HFFc6 (cell line): ENCODE results near the gene STK32A. TPM values are rescaled to one million over a fixed set of nuclear protein-coding genes. Genes with fewer than 3 reads are reported as not detected.

Experiments used
- DNase-seq: peaks from one replicate; pipeline ENCODE4 v3.0.0-alpha.2; 2018
- H3K27ac Mint-ChIP-seq: 2 replicates; pipeline ENCODE4 v1.8.0; 2020; ENCODE audit warnings: mild to moderate bottlenecking, mixed read lengths
- H3K27me3 Mint-ChIP-seq: 2 replicates; pipeline ENCODE4 v1.8.0; 2021; ENCODE audit warnings: mild to moderate bottlenecking, moderate library complexity, mixed read lengths; ENCODE audit not compliant: insufficient read depth
- H3K36me3 Mint-ChIP-seq: 2 replicates; pipeline ENCODE4 v1.8.0; 2021; ENCODE audit warnings: low read depth, mixed read lengths
- H3K4me1 Mint-ChIP-seq: 2 replicates; pipeline ENCODE4 v1.8.0; 2020; ENCODE audit warnings: low read depth, mixed read lengths
- H3K4me3 Mint-ChIP-seq: 2 replicates; pipeline ENCODE4 v1.8.0; 2020; ENCODE audit warnings: mild to moderate bottlenecking, moderate library complexity, mixed read lengths
- H3K9me3 Mint-ChIP-seq: 2 replicates; pipeline ENCODE4 v1.8.0; 2020; ENCODE audit warnings: mild to moderate bottlenecking, mixed read lengths
- CTCF ChIP-seq: fragments of 200-600 bp; sonication (generic); IDR thresholded peaks from 2 replicates; pipeline ENCODE4 v1.5.0; 2021; ENCODE audit warnings: antibody characterized with exemption, mild to moderate bottlenecking
- total RNA-seq, 6 experiments: library from RNA; stranded (reverse); fragmentation: NEBNext Ultra II Directional; extraction: Animal tissue kit (Norgen Biotek cat#: 25700); gene quantifications; 2 replicates in 1 of 6; 3 replicates in 5 of 6; pipeline ENCODE4 v1.2.3, GENCODE V29; 2021

Gene STK32A
- total RNA-seq, 6 experiments from 2014 or later = 0.21 to 1.4 (median 0.91) TPM

GRCh38 chr5:147216552-147217154, 18.2 kb upstream of the STK32A start:
- Mint-ChIP-seq H3K27ac (no peak overlapping the region), H3K9me3 (no peaks in the 10 kb centered on the region), H3K4me3 (no peak overlapping the region), H3K4me1 (no peaks in the 10 kb centered on the region), H3K36me3 (no peaks in the 10 kb centered on the region), H3K27me3 (peaks cover 4% of the 10 kb centered on the region)
- peak; percentile 6 for DNase-seq
- TF ChIP-seq CTCF = no peak

- no peaks in the 10 kb centered on the region for H3K9me3 Mint-ChIP-seq
- no peaks in the 10 kb centered on the region for H3K36me3 Mint-ChIP-seq
- H3K4me3 Mint-ChIP-seq = no peak overlapping the region
- H3K4me1 Mint-ChIP-seq = no peaks in the 10 kb centered on the region
- no peak overlapping the region for H3K27ac Mint-ChIP-seq
- no peaks in the 10 kb centered on the region; the same call in 1 of the 2 replicates for H3K27me3 Mint-ChIP-seq
- DNase-seq = no peak
- TF ChIP-seq CTCF = no peak
These were observed 11.5 kb upstream of the STK32A start for GRCh38 chr5:147223343-147223742.

GRCh38 chr5:147223948-147224791, 10.7 kb upstream of the STK32A start:
- Mint-ChIP-seq H3K4me1 (no peaks in the 10 kb centered on the region), H3K4me3 (no peak overlapping the region), H3K9me3 (no peaks in the 10 kb centered on the region), H3K27ac (no peak overlapping the region), H3K27me3 (no peaks in the 10 kb centered on the region; the same call in 1 of the 2 replicates), H3K36me3 (no peaks in the 10 kb centered on the region)
- peak; percentile 79 for TF ChIP-seq CTCF
- peak; percentile 52 for DNase-seq

DNA sequence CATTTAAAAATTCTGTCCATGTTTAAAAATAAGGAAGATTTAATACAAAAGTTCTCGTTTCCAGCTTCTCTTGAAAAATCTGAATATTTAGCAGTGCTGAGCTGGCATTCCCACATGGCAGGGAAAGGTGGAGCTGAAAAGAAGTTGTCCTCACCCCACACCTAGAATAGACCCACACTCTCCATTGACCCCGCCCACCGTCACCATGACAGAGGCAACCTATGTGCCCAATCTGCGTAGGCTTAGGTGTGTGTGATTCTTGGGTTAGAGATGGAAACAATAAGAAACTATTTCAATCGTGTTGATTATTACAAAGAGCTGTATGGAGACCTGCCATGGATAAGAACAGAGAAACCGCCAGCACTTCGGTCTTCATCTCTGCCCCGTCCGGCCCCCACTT, 8.9 kb upstream of the STK32A start:
- no peaks in the 10 kb centered on the region for H3K36me3 Mint-ChIP-seq
- no peaks in the 10 kb centered on the region; the same call in 1 of the 2 replicates for H3K27me3 Mint-ChIP-seq

DNA sequence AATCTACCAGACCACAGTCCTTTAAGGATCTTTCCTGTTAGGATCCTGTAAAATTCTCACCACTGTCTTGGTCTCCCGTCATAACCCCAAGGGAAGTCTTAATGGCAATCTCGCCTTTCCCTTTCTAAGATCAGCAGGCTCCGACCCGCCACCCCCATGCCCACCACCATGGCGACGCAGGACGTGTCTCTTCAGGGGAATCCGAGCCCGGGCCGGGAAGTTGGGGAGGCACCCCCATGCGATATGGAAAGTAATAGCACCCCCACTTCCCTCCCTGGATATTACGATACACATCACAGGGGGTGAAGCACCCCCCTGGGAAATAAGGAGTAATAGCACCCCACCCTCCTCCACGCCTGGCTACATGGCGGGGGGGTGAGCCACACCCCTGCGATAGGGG, 8.3 kb upstream of the STK32A start:
- DNase-seq = no peak
- Mint-ChIP-seq H3K36me3 (no peaks in the 10 kb centered on the region), H3K4me1 (no peaks in the 10 kb centered on the region), H3K9me3 (no peaks in the 10 kb centered on the region), H3K27ac (no peak overlapping the region), H3K27me3 (no peaks in the 10 kb centered on the region; the same call in 1 of the 2 replicates), H3K4me3 (no peak overlapping the region)
- TF ChIP-seq CTCF = no peak

More for the DNA sequence above, 8.9 kb upstream of the STK32A start:
- H3K9me3 Mint-ChIP-seq = no peaks in the 10 kb centered on the region
- no peak overlapping the region for H3K4me3 Mint-ChIP-seq
- no peaks in the 10 kb centered on the region for H3K4me1 Mint-ChIP-seq
- no peak for TF ChIP-seq CTCF
- no peak for DNase-seq
- no peak overlapping the region for H3K27ac Mint-ChIP-seq
